Measurements from ENCODE around the gene LCN1.

The LCN1 gene

DNA sequence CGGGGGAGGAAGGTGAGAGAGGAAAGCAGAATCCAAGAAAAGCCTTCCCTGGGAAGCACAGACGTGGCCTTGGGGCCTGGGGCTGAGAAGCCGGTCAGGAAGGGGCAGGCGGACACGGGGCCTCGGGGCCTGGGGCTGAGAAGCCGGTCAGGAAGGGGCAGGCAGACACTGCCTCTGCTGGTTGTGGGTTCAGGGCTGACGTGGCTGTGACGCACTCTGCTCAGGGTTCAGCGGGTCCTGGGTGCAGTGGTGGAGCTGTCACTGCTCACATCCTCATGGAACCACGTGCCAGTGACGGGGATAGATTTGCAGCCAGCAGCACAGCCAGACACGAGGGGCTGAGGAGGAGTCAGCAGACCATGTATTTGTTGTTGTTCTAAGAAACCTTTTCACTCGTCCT lies 53.1 kb downstream of the LCN1 start:
- no peak for DNase-seq

DNA sequence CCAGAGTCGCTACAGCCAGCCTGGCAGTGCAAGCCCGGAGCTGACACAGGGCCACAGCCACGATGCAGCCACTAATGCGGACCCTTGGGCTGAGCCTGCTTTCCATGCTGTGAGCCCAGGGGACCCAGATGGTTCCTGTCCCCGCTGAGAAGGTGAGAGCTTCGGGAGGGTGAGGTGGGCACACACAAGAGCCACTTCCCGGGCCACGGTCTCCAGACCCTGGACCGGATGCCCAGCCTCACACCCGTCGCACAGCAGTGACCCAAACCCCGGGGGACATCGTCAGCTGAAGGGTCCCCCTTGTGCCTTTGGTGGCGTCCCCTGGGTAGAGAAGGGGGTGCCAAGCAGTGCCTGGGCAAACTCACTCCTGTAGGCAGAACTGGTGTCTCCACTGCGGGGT lies 53.7 kb downstream of the LCN1 start:
- no peak for DNase-seq
